HEK293 (cell line): ENCODE measurements around the gene MYL3.

Experiments used
- CTCF ChIA-PET: fragments of 350-600 bp; formaldehyde crosslinking; extraction: SDS; loops from one replicate; lab custom pipeline; 2021; ENCODE audit warnings: antibody characterized with exemption; lab: Yijun Ruan, JAX
- POLR2A ChIA-PET: fragments of 300-600 bp; formaldehyde crosslinking; extraction: SDS; loops from one replicate; lab custom pipeline; 2020; ENCODE audit warnings: antibody characterized with exemption, inconsistent platforms; lab: Yijun Ruan, JAX
- H3K27ac ChIP-seq: fragments of 200-500 bp; sonication (Bioruptor generic); 2 replicates; pipeline ENCODE4 v1.5.1; 2014; ENCODE audit warnings: low read depth, low read length, control low read depth, inconsistent platforms; ENCODE audit errors: extremely low read depth
- H3K36me3 ChIP-seq, 2 experiments: fragments of 200-500 bp in 1 of 2; sonication (Bioruptor generic) in 1 of 2; 1 replicate in 1 of 2; 2 replicates in 1 of 2; pipeline ENCODE4 v1.5.1; 2014 to 2017; ENCODE audit warnings: inconsistent platforms in 2 of 2, low read length in 2 of 2; ENCODE audit not compliant: control insufficient read depth in 2 of 2, insufficient read depth in 1 of 2
- H3K4me1 ChIP-seq: fragments of 200-500 bp; sonication (Bioruptor generic); 2 replicates; pipeline ENCODE4 v1.5.1; 2014; ENCODE audit warnings: mild to moderate bottlenecking, low read length, inconsistent platforms; ENCODE audit not compliant: control insufficient read depth, insufficient read depth
- H3K4me3 ChIP-seq: 2 replicates; pipeline ENCODE4 v1.5.1; 2011; ENCODE audit warnings: low read depth, mild to moderate bottlenecking, control low read depth, low read length, moderate library complexity
- H3K9me3 ChIP-seq: fragments of 200-500 bp; sonication (Bioruptor generic); 2 replicates; pipeline ENCODE4 v1.5.1; 2014; ENCODE audit warnings: low read depth, low read length, inconsistent platforms; ENCODE audit not compliant: control insufficient read depth, insufficient read depth
- EGR2 ChIP-seq: fragments of 450-650 bp; formaldehyde crosslinking; IDR thresholded peaks from 2 replicates; pipeline ENCODE4 v1.5.1; 2016; ENCODE audit warnings: low read depth, missing biosample characterization, missing genetic modification characterization
- GLIS2 ChIP-seq: fragments of 450-650 bp; formaldehyde crosslinking; IDR thresholded peaks from 2 replicates; pipeline ENCODE4 v1.5.1; 2016; ENCODE audit warnings: missing biosample characterization, missing genetic modification characterization
- SCRT2 ChIP-seq: fragments of 450-650 bp; formaldehyde crosslinking; IDR thresholded peaks from 2 replicates; pipeline ENCODE4 v1.5.1; 2016; ENCODE audit warnings: missing biosample characterization, missing genetic modification characterization
- TCF7L2 ChIP-seq: IDR thresholded peaks from 2 replicates; pipeline ENCODE4 v1.6.1; 2011; ENCODE audit warnings: low read depth, mild to moderate bottlenecking, inconsistent platforms, low read length, moderate library complexity, borderline replicate concordance
- ZNF140 ChIP-seq: fragments of 450-650 bp; formaldehyde crosslinking; IDR thresholded peaks from 2 replicates; pipeline ENCODE4 v1.5.1; 2016; ENCODE audit warnings: missing biosample characterization, missing genetic modification characterization
- ZNF335 ChIP-seq: fragments of 450-650 bp; formaldehyde crosslinking; conservative IDR thresholded peaks from 2 replicates; pipeline ENCODE4 v1.5.1; 2016; ENCODE audit warnings: missing biosample characterization, missing genetic modification characterization
- ZNF366 ChIP-seq: fragments of 450-650 bp; formaldehyde crosslinking; conservative IDR thresholded peaks from 2 replicates; pipeline ENCODE4 v1.5.1; 2016; ENCODE audit warnings: missing biosample characterization, missing genetic modification characterization
- ZNF416 ChIP-seq: fragments of 450-650 bp; formaldehyde crosslinking; IDR thresholded peaks from 2 replicates; pipeline ENCODE4 v1.5.1; 2016; ENCODE audit warnings: missing biosample characterization, missing genetic modification characterization
- ZNF501 ChIP-seq: fragments of 450-650 bp; formaldehyde crosslinking; IDR thresholded peaks from 2 replicates; pipeline ENCODE4 v1.5.1; 2016; ENCODE audit warnings: missing biosample characterization, missing genetic modification characterization
- ZNF529 ChIP-seq: fragments of 450-650 bp; formaldehyde crosslinking; IDR thresholded peaks from 2 replicates; pipeline ENCODE4 v1.5.1; 2017; ENCODE audit warnings: missing genetic modification characterization, missing biosample characterization; ENCODE audit not compliant: insufficient replicate concordance
- ZNF548 ChIP-seq: fragments of 450-650 bp; formaldehyde crosslinking; IDR thresholded peaks from 2 replicates; pipeline ENCODE4 v1.5.1; 2016; ENCODE audit warnings: missing biosample characterization, missing genetic modification characterization
- ZNF768 ChIP-seq: fragments of 450-650 bp; formaldehyde crosslinking; IDR thresholded peaks from 2 replicates; pipeline ENCODE4 v1.5.1; 2018; ENCODE audit warnings: missing biosample characterization, mild to moderate bottlenecking, missing genetic modification characterization
- ZNF777 ChIP-seq: fragments of 450-650 bp; formaldehyde crosslinking; IDR thresholded peaks from 2 replicates; pipeline ENCODE4 v1.5.1; 2017; ENCODE audit warnings: missing biosample characterization, missing genetic modification characterization, borderline replicate concordance
- ZNF792 ChIP-seq: fragments of 450-650 bp; formaldehyde crosslinking; IDR thresholded peaks from 2 replicates; pipeline ENCODE4 v1.5.1; 2016; ENCODE audit warnings: missing biosample characterization, missing genetic modification characterization
- ZSCAN16 ChIP-seq: fragments of 450-650 bp; formaldehyde crosslinking; IDR thresholded peaks from 2 replicates; pipeline ENCODE4 v1.5.1; 2016; ENCODE audit warnings: missing biosample characterization, missing genetic modification characterization
- TF ChIP-seq, protein P1 (sequence below): IDR thresholded peaks from 2 replicates; pipeline ENCODE4 v1.6.1; 2011; ENCODE audit warnings: mild to moderate bottlenecking, low read depth, low read length, borderline replicate concordance
- TF ChIP-seq, protein P2 (sequence below): fragments of 450-650 bp; formaldehyde crosslinking; IDR thresholded peaks from 2 replicates; pipeline ENCODE4 v1.5.1; 2017; ENCODE audit warnings: missing biosample characterization, missing genetic modification characterization
- TF ChIP-seq, protein P3 (sequence below): fragments of 450-650 bp; formaldehyde crosslinking; IDR thresholded peaks from 2 replicates; pipeline ENCODE4 v1.5.1; 2016; ENCODE audit warnings: missing biosample characterization, missing genetic modification characterization, borderline replicate concordance
- TF ChIP-seq, protein P4 (sequence below): fragments of 450-650 bp; IDR thresholded peaks from 2 replicates; pipeline ENCODE4 v1.5.1; 2018; ENCODE audit warnings: missing biosample characterization, mild to moderate bottlenecking, missing genetic modification characterization

Gene MYL3

DNA sequence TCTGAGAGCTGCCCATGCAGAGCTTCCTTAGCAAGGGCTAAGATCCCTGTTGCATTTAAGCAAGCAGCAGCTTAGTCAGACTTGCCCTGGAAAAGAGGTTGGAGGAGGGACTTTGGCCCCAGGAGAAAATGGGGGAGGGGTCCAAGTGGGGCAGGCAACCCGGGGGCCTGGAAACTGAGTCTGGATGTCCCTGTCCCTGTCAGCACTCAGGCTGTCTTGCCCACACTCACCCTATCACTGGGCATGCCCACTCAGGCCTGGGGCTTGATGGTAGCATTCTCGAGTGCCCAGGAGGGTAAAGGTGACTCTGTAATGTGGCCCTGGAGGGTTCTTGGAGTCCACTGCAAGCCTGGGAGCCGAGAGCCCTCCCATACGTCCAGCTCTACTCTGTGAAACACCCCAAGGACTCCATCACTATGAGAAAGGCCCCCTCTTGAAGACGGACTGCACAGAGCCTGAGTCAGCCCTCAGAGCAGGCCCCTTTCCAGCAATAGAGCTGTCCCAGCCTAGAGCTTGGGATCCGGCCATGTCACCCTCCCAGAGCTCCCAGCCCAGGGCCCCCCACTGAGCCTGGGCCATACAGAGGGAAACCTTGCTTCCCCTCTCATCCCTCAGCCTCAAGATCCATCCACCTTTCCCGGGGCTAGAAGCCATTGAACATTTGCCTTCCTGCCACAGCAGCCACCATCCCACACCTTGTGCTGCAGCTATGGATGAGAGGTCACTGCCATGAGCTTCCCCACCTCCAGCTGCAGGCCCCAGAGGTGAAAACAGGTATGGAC lies 13.4 kb downstream of the MYL3 start (continued):
- TF ChIP-seq ZNF768 (tag by site-specific recombination): no peak
- TF ChIP-seq ZNF416: no peak
- TF ChIP-seq GLIS2 (tag by site-specific recombination): no peak
- TF ChIP-seq, protein P1, sequence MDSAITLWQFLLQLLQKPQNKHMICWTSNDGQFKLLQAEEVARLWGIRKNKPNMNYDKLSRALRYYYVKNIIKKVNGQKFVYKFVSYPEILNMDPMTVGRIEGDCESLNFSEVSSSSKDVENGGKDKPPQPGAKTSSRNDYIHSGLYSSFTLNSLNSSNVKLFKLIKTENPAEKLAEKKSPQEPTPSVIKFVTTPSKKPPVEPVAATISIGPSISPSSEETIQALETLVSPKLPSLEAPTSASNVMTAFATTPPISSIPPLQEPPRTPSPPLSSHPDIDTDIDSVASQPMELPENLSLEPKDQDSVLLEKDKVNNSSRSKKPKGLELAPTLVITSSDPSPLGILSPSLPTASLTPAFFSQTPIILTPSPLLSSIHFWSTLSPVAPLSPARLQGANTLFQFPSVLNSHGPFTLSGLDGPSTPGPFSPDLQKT: no peak
- TF ChIP-seq ZNF529: no peak
- no peak for TF ChIP-seq ZNF777 (tag by site-specific recombination)
- no peak for TF ChIP-seq ZNF548 (tag by site-specific recombination)

DNA sequence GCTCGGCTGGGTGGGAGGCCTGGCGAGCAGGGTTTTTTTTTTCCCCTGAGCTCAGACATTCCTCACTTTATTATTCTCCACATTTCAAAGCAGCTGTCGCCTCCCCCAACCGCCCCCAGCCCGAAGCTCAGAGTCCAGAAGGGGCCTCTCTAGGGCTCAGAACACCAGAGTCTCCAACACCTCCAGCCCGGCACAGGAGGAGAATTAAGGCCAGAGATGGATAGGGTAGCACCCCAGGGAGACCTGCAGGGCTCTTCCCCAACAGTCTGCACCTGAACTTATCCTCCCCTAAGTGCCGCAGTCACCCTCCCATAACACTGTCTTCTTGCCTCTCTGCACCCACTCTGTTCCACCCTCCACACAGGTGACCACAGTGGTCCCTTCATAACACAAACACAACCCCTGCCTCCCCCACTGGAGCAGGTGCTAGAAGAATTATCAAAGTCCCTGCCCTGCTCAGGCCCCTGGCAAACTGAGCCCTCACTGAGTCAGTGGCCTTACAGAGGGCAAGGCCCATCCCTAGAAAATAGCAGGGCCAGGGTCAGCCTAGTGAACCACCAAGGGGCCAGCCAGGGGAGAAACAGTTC lies 14.1 kb downstream of the MYL3 start:
- Histone ChIP-seq H3K4me1 (no peaks in the 10 kb centered on the region), H3K36me3 (no peaks in the 10 kb centered on the region), H3K27ac (no peak overlapping the region), H3K9me3 (no peaks in the 10 kb centered on the region), H3K4me3 (no peak overlapping the region)
- ChIA-PET POLR2A (no interaction called here), CTCF (interaction anchor here (0.6 to 1.4 kb wide), 4 partner anchors 10 to 147 kb away, joined by 3 to 4 read pairs (median 3); no protein-coding TSS in a partner anchor)
- TF ChIP-seq EGR2 (tag by site-specific recombination): peak; percentile 51
- TF ChIP-seq ZNF501 (tag by site-specific recombination): no peak

DNA sequence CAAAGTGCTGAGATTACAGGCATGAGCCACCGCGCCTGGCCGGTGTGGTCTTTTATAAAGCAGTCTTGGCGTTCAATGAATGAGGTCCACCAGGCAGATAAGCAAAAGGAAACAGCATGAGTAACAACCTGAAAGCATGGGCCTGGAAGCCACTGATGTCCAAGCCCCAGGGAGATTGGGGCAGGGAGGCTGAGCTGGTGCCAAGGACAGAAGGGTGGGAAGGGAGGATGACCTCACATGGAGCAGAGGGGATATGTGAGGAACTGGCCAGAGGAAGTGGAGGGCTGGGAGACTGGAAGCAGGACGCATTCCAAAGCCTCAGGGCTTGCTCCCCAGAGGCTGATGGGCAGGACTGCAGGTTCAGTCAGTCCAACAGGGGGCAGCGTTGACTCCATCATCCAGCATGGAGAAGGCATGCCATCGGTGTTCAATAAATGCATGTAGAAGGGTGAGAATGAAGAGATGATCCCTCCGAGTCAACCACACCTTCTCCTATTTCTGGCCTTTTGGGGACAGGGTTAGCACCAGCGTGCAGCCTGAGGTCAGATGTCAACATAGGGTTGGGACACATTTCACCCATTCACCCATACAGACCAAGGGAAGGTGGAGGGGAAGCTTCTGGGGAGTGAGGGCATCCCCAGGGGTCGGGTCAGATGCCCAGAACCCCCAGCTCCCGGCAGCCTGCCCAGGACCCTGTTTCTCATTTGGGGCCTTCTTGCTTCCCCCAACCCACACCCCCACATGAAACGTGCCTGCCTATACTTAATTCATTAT lies 14.8 kb downstream of the MYL3 start:
- POLR2A ChIA-PET: no interaction called here
- no peak for TF ChIP-seq ZNF140 (tag by site-specific recombination)
- no peak for TF ChIP-seq ZNF335 (tag by site-specific recombination)
- TF ChIP-seq SCRT2: no peak
- TF ChIP-seq, protein P2, sequence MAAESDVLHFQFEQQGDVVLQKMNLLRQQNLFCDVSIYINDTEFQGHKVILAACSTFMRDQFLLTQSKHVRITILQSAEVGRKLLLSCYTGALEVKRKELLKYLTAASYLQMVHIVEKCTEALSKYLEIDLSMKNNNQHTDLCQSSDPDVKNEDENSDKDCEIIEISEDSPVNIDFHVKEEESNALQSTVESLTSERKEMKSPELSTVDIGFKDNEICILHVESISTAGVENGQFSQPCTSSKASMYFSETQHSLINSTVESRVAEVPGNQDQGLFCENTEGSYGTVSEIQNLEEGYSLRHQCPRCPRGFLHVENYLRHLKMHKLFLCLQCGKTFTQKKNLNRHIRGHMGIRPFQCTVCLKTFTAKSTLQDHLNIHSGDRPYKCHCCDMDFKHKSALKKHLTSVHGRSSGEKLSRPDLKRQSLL (tag by site-specific recombination): peak; percentile 43; the same call in 1 of the 2 replicates
- TF ChIP-seq, protein P3, sequence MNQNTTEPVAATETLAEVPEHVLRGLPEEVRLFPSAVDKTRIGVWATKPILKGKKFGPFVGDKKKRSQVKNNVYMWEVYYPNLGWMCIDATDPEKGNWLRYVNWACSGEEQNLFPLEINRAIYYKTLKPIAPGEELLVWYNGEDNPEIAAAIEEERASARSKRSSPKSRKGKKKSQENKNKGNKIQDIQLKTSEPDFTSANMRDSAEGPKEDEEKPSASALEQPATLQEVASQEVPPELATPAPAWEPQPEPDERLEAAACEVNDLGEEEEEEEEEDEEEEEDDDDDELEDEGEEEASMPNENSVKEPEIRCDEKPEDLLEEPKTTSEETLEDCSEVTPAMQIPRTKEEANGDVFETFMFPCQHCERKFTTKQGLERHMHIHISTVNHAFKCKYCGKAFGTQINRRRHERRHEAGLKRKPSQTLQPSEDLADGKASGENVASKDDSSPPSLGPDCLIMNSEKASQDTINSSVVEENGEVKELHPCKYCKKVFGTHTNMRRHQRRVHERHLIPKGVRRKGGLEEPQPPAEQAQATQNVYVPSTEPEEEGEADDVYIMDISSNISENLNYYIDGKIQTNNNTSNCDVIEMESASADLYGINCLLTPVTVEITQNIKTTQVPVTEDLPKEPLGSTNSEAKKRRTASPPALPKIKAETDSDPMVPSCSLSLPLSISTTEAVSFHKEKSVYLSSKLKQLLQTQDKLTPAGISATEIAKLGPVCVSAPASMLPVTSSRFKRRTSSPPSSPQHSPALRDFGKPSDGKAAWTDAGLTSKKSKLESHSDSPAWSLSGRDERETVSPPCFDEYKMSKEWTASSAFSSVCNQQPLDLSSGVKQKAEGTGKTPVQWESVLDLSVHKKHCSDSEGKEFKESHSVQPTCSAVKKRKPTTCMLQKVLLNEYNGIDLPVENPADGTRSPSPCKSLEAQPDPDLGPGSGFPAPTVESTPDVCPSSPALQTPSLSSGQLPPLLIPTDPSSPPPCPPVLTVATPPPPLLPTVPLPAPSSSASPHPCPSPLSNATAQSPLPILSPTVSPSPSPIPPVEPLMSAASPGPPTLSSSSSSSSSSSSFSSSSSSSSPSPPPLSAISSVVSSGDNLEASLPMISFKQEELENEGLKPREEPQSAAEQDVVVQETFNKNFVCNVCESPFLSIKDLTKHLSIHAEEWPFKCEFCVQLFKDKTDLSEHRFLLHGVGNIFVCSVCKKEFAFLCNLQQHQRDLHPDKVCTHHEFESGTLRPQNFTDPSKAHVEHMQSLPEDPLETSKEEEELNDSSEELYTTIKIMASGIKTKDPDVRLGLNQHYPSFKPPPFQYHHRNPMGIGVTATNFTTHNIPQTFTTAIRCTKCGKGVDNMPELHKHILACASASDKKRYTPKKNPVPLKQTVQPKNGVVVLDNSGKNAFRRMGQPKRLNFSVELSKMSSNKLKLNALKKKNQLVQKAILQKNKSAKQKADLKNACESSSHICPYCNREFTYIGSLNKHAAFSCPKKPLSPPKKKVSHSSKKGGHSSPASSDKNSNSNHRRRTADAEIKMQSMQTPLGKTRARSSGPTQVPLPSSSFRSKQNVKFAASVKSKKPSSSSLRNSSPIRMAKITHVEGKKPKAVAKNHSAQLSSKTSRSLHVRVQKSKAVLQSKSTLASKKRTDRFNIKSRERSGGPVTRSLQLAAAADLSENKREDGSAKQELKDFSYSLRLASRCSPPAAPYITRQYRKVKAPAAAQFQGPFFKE (tag by site-specific recombination): no peak
- TF ChIP-seq, protein P4, sequence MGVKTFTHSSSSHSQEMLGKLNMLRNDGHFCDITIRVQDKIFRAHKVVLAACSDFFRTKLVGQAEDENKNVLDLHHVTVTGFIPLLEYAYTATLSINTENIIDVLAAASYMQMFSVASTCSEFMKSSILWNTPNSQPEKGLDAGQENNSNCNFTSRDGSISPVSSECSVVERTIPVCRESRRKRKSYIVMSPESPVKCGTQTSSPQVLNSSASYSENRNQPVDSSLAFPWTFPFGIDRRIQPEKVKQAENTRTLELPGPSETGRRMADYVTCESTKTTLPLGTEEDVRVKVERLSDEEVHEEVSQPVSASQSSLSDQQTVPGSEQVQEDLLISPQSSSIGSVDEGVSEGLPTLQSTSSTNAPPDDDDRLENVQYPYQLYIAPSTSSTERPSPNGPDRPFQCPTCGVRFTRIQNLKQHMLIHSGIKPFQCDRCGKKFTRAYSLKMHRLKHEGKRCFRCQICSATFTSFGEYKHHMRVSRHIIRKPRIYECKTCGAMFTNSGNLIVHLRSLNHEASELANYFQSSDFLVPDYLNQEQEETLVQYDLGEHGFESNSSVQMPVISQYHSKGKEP (tag by site-specific recombination): no peak
- TF ChIP-seq ZNF792 (tag by site-specific recombination): peak; percentile 83
- TF ChIP-seq ZNF366 (tag by site-specific recombination): no peak
- TF ChIP-seq ZSCAN16: no peak
- TF ChIP-seq TCF7L2: no peak

More for the DNA sequence above, 14.8 kb downstream of the MYL3 start:
- CTCF ChIA-PET: interaction anchor here (0.6 to 1.9 kb wide), 3 partner anchors 11 to 147 kb away, joined by 3 to 8 read pairs (median 3); no protein-coding TSS in a partner anchor
- H3K27ac ChIP-seq: no peak overlapping the region
- H3K9me3 ChIP-seq: no peaks in the 10 kb centered on the region
- H3K4me1 ChIP-seq: no peaks in the 10 kb centered on the region
- H3K36me3 ChIP-seq: no peaks in the 10 kb centered on the region
- no peak overlapping the region for H3K4me3 ChIP-seq
